Ascending aorta (tissue), 2 donors: Measurements from ENCODE around the gene MLLT10. TPM values are rescaled to one million over a fixed set of nuclear protein-coding genes. Genes with fewer than 3 reads are reported as not detected.

ENCODE experiments used
- DNase-seq, 2 donors: peaks; one replicate each; pipeline ENCODE4 v3.0.0-alpha.2; 2019; ENCODE audit warnings: low spot score in 2 of 2
- H3K27ac ChIP-seq, 2 donors: fragments of 200-600 bp; sonication (generic); one replicate each; pipeline ENCODE4 v1.5.1; 2016 to 2017; ENCODE audit warnings: mild to moderate bottlenecking in 1 of 2
- H3K27me3 ChIP-seq: fragments of 200-600 bp; sonication (generic); one replicate; pipeline ENCODE4 v1.5.1; 2017
- H3K36me3 ChIP-seq, 2 donors: fragments of 200-600 bp; sonication (generic); one replicate each; pipeline ENCODE4 v1.5.1; 2016
- H3K4me1 ChIP-seq, 2 donors: fragments of 200-600 bp; sonication (generic); one replicate each; pipeline ENCODE4 v1.5.1; 2016 to 2017; ENCODE audit warnings: mild to moderate bottlenecking in 1 of 2
- H3K4me3 ChIP-seq, 2 donors: fragments of 200-600 bp; sonication (generic); one replicate each; pipeline ENCODE4 v1.5.1; 2016 to 2017; ENCODE audit warnings: mild to moderate bottlenecking in 1 of 2
- H3K9me3 ChIP-seq, 2 donors: fragments of 200-600 bp; sonication (generic); one replicate each; pipeline ENCODE4 v1.5.1; 2016
- intact Hi-C: fragments of 100-400 bp; cut with DNase I; formaldehyde crosslinking; loops from one replicate; pipeline ENCODE4 v1.15.1; 2023
- total RNA-seq: library from RNA; depleted of rRNA; stranded (reverse); fragments of >200 nt; gene quantifications from one replicate; pipeline ENCODE4 v1.1.0, GENCODE V29; 2016
- TF ChIP-seq, protein P1 (sequence below), 3 experiments: fragments of 200-600 bp in 2 of 3; fragments of 450-650 bp in 1 of 3; sonication (generic) in 2 of 3; IDR thresholded peaks; one replicate each; pipeline ENCODE4 v1.5.1; 2016 to 2019; ENCODE audit warnings: antibody characterized with exemption in 3 of 3, mild to moderate bottlenecking in 1 of 3, moderate library complexity in 1 of 3

MLLT10 gene
- total RNA-seq, 1 donor from 2014 or later: 16.3 TPM

DNA sequence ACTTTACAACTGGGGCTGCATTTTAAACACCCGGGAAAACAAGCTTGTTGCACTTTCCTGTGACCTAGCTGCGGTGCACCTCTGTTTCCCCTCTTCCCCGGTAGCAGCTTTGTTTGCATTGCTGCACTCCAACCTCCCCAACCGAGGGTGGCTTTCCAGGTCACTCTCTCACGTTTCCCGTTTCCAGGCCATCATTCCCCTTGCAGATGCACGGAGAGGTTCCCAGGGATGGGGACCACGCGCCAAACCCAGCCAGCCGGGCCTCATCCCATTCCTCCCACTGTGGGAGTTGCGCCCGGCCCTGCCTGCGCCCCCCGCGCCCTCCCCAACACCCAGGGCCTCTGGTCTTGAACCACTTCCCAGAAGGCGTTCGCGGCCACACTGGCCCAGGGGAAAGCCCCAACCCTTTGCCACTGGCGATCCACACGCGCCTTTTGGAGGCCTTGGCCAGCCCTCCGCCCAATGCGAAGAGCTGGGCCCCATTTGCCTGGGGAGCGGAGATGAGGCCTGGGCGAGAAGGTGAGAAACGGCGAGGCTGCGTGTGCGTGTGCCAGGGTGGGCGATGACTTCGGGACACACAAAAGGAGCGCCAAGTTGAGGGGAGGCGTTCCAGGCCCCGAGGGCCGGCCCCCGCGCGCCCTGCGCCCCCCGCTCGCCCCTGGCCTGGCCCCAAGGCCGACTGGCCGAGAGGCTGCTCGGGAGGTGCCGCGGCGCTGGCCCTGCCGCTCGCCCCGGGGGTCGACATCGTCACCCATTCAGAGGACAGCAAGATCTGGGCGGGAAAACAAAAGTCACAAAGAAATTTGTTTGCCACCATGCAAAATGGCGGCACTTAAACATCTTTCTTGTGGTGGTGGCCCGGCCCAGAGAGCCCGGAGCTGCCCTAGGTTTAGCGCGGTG is 24.4 kb upstream of the MLLT10 start:
- no peak for DNase-seq
- Histone ChIP-seq H3K4me1 (no peaks in the 10 kb centered on the region), H3K36me3 (no peaks in the 10 kb centered on the region), H3K9me3 (no peaks in the 10 kb centered on the region), H3K27me3 (no peaks in the 10 kb centered on the region), H3K27ac (no peak overlapping the region), H3K4me3 (peak overlapping the region; percentile 51 to 80)
- TF ChIP-seq, protein P1, sequence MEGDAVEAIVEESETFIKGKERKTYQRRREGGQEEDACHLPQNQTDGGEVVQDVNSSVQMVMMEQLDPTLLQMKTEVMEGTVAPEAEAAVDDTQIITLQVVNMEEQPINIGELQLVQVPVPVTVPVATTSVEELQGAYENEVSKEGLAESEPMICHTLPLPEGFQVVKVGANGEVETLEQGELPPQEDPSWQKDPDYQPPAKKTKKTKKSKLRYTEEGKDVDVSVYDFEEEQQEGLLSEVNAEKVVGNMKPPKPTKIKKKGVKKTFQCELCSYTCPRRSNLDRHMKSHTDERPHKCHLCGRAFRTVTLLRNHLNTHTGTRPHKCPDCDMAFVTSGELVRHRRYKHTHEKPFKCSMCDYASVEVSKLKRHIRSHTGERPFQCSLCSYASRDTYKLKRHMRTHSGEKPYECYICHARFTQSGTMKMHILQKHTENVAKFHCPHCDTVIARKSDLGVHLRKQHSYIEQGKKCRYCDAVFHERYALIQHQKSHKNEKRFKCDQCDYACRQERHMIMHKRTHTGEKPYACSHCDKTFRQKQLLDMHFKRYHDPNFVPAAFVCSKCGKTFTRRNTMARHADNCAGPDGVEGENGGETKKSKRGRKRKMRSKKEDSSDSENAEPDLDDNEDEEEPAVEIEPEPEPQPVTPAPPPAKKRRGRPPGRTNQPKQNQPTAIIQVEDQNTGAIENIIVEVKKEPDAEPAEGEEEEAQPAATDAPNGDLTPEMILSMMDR (IDR thresholded peaks at IDR 0.05): no peak
- intact Hi-C loops: no loop called here

DNA sequence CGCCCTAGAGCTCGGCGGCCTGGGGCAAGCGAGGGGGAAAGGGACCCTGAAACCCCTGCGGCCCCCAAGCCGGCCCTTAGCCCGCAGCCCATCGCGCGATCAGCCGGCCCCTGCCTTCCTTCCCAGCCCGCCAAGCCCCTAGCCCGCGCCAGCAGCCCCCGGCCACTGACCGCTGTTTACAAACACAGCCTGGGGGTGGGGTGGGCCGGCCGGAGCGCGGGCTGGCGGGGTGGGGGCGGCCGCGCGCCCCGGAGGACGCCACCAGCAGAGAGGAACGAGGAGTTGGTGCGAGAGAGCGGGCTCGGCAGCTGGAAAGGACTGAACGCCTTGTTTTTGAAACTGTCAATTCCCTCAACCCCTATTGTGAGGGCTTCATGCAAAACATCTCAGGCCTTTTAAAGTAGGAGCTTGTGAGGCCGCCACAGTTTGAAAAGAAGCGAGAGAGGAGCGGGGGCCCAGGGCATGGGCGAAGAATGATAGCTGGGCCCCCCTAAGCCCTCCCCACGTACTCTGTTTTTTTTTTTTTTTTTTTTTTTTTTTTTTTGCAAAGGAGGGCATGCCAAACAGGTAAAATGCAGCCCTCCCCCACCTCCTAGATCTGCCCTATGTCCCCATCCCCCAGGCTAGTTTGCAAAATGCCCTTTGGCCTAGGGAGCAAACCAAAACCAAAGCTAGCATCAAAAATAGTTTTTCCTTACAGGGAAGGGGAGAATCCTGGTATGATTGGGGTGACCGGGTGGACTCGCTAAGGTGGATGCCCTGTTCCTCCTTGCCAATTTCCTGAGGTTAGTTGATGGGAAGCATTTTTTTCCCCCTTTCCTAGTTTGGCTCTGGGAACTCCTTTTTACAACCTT is 23.6 kb upstream of the MLLT10 start:
- no peak overlapping the region for H3K27ac ChIP-seq
- DNase-seq: no peak
- TF ChIP-seq, protein P1 (IDR thresholded peaks at IDR 0.05): no peak
- no peaks in the 10 kb centered on the region for H3K27me3 ChIP-seq
- H3K9me3 ChIP-seq: no peaks in the 10 kb centered on the region
- no peaks in the 10 kb centered on the region for H3K36me3 ChIP-seq
- peak overlapping the region; percentile 51 to 80 for H3K4me3 ChIP-seq
- intact Hi-C loops: no loop called here
- H3K4me1 ChIP-seq: no peaks in the 10 kb centered on the region

DNA sequence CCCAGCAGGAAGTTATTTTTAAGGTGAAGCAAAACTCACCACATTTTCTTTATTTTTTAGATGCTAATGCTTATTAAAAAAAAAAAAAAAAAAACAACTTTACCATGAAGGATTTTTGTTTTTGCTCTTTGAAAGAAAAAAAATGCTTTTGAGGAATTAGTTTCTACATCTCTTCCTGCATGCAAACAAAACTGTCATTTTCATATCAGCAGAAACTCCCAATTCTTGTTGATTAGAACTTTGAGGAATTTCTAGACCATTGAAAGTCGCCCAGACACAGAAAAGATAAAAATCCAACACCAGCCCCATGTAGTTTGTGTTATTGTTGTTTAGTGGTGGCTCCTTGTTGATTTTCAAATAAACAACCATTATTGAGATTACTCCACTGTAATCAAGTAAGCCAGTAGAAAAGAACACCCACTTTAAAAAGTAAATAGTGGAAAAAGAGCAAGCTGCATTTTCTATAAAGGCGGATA is 22.9 kb upstream of the MLLT10 start:
- Histone ChIP-seq H3K4me1 (peaks cover 0 to 4% of the 10 kb centered on the region in 2 donors), H3K4me3 (no peak overlapping the region), H3K27me3 (no peaks in the 10 kb centered on the region), H3K9me3 (no peaks in the 10 kb centered on the region), H3K27ac (no peak overlapping the region), H3K36me3 (no peaks in the 10 kb centered on the region)
- DNase-seq: no peak
- TF ChIP-seq, protein P1 (IDR thresholded peaks at IDR 0.05): no peak
- intact Hi-C loops: no loop called here

DNA sequence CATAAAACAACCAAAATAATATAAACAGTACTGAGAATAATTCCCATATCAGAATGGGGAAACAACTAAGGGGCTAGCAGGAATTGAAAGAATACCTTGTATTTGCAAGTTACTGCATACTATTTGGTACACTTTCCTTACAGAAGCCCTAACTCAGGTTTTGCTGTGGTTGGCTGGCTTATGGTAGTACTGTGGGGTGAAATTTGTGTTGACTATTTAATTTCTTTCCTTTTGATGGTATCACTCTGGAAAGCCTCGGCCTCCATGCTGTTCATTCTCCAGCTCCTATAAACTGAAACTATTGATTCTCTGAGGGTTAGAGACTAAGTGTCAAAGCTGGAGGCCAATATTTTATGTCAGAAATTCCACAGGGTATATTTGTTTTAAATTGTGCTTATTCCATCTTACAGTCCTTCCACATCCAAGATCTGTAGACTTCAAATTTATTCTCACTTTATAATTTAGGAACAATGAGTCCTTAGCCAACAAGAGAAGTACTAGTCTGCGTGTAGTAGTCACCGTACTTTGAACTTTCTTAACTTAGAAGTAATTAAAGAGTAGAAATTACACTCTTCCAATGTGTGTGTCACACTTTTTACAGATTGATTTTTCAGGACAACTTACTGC is 22.0 kb upstream of the MLLT10 start:
- no peak for DNase-seq
- intact Hi-C loops: no loop called here
- H3K4me3 ChIP-seq: no peak overlapping the region
- TF ChIP-seq, protein P1 (IDR thresholded peaks at IDR 0.05): no peak
- H3K27ac ChIP-seq: no peak overlapping the region
- H3K27me3 ChIP-seq: no peaks in the 10 kb centered on the region
- H3K9me3 ChIP-seq: no peaks in the 10 kb centered on the region
- H3K36me3 ChIP-seq: no peaks in the 10 kb centered on the region
- H3K4me1 ChIP-seq: peaks cover 0 to 4% of the 10 kb centered on the region in 2 donors

DNA sequence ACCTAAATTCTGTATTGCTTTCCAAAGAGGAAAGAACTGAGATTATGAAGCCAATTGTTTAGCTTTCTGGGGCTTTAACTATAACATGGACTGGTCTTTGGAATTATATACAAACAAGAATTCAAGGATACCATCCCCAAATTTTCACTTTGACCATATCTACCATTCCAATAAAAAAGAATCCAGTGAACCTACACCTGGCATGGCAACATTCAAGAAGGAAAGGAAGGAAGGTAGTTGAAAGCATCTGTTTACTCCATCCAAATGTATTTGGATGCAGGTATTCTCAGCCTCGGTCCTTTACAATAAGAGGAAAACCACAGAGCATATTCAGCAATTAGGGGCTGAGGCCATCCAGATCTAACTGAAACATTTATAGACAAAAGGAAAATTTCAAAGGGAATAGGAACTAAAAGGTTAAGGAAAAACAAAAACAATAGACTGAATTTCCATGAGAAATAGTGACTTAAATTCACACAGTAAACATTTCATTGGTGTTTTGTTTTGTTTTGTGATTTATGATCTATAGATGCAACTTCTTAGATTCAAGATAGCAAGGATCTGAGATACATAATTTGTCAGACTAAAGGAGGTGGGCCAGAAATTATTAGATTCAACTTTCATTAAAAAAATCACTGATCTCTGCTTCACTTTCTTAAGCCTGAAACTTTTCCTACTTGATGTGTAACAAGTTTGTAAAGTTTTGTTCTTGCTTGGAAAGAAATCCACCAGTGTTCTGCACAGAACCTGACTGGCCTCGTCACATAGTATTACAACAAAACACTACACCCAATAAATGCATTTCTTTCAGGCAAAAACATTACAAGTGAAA is 21.2 kb upstream of the MLLT10 start:
- Histone ChIP-seq H3K9me3 (no peaks in the 10 kb centered on the region), H3K36me3 (no peaks in the 10 kb centered on the region), H3K4me1 (peaks cover 0 to 4% of the 10 kb centered on the region in 2 donors), H3K4me3 (no peak overlapping the region), H3K27me3 (no peaks in the 10 kb centered on the region), H3K27ac (no peak overlapping the region)
- TF ChIP-seq, protein P1 (IDR thresholded peaks at IDR 0.05): no peak
- intact Hi-C loops: no loop called here
- no peak for DNase-seq
